Hematopoietic multipotent progenitor cell treated with erythropoietin and hydrocortisone succinate and interleukin-3 and kit ligand, for 15 days (in vitro differentiated cells): Measurements from ENCODE around the gene SPAG16.

Source experiments
- DNase-seq: peaks from one replicate; pipeline ENCODE4 v3.0.0-alpha.2; 2015; ENCODE audit warnings: low spot score

The SPAG16 gene

DNA sequence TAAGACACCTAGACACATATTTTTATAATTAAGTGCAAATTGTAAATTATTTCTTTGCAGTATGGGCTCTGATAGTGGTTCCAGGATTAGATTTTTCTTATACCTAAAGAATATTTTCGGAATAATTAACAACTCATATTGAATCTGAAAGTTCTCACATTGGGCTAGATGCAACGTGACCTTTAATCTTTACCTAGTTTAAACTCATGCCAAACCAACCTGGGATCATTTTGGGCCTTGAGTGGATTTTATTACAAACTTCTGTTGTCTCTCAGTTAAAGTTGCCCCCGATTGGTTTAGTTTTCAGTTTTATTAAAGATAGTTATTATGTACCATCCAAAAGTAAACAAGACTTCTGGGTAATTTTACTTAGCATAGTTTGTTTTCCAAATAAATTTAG lies 896.4 kb downstream of the SPAG16 start:
- no peak for DNase-seq

GRCh38 chr2:214184461-214184860 lies 900.2 kb downstream of the SPAG16 start:
- DNase-seq, result no peak

- DNase-seq, result no peak
Measured at GRCh38 chr2:214185546-214185945, 901.3 kb downstream of the SPAG16 start.

- DNase-seq, result no peak
Measured at GRCh38 chr2:214192711-214193110, 908.4 kb downstream of the SPAG16 start.

- DNase-seq, result no peak
Measured at GRCh38 chr2:214193943-214194342, 909.7 kb downstream of the SPAG16 start.

DNA sequence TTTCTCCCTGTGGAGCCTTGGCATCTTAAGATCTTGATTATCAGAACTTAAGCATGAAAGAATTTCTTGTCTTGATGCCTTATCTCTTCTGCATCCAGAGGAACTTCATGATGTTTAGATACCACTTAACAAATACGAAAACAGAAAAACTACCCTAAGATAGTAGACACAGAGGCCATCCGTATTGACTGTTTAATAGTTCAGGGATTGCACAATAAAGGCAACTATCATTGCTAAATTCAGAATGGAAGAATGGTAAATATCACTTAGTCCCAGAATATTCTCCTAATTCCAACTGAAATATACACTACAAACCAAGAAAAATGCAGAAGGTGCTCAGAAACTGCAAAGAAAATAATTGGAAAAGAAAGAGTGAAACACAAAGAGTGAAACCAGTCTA lies 912.0 kb downstream of the SPAG16 start:
- no peak for DNase-seq

DNA sequence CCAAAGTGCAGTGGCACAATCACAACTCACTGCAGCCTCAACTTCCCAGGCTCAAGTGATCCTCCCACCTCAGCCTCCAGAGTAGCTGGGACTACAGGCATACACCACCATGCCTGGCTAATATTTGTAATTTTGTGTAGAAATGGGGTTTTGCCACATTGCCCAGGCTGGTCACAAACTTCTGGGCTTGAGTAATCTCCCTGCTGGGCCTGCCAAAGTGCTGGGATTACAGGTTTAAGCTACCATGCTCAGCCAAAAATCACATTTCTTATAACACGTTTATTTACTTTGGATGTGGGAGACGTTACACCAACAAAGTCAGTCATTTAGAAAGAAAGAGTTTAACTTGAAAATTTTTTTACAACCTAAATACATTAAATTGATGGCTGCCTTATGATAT lies 917.6 kb downstream of the SPAG16 start:
- no peak for DNase-seq

- DNase-seq, result no peak
Measured at GRCh38 chr2:214203214-214203613, 919.0 kb downstream of the SPAG16 start.

- no peak for DNase-seq
Measured at GRCh38 chr2:214203744-214204289, 919.6 kb downstream of the SPAG16 start.

DNA sequence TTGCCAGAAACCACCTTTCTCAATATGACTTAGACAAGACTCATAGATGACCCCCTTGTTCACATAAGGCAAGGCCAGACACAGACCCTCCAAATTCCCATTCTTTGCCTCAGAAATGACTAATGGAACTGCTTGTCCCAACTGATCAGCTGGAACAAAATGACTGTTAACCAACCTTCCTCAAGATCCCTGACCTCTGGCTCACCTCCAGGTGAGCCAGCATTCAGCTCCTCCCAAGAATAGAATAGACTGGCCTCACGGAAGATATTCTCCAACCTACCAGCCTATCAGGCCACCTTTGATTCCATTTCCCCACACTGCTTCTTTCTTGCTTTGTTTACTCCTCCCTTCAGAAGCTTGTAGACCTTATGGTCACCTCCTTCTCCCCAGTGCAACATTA lies 930.8 kb downstream of the SPAG16 start:
- no peak for DNase-seq

- no peak for DNase-seq
Measured at GRCh38 chr2:214217136-214217535, 932.9 kb downstream of the SPAG16 start.

DNA sequence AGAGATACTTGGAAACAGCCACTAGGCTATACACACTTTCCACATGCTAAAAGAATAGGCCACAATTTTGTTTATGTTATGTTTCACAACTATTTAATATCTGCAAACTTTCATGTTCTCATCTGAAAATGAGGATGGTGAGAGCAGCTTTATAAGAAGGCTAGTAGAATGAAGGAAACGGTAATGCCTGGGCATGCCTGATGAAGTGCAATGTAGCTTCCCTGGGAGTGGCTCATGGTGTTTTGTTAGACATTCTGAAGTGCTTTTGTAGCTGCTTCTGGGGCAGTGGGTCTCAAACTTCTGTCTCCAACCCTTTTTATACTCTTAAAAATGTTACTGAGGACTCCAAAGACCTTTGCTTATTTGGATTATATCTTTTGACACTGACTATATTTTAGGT lies 933.3 kb downstream of the SPAG16 start:
- no peak for DNase-seq

- no peak for DNase-seq
Measured at GRCh38 chr2:214220251-214220650, 936.0 kb downstream of the SPAG16 start.

DNA sequence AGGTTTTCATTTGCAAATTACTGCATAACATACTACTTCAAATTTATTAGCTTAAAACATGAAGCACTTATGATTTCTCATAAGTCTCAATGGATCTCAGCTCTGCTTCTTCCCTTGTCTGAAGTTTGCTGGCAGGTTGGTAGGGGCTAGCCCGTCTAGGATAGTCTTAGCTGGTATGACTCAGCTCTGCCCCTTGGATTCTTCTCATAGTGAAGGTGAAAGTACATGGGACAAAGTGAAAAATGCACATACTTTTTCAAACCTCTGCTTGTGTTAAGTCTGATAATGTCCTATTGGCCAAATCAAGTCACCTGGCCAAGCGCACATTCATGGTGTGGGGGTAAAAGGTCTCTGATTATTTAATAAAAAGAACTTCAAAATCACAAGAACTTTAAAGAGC lies 941.8 kb downstream of the SPAG16 start:
- no peak for DNase-seq

DNA sequence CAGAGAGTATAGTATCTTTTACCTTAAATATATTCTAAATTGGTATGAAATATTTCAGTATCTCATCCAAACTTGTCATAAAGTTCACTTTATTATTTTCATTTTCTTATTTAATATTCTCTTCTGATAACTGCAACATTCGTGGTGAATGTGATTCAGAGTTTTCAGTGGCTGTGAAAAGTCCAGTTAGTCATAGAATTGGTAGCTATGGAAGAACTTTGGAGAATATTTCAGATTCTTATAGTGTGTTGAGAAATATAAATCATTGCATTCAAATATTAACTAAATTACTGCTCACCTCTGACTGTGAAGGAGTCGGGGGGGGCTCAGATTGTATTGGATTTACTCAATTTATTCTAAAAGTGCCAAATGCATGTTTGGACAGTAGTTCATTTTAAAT lies 948.0 kb downstream of the SPAG16 start:
- no peak for DNase-seq

DNA sequence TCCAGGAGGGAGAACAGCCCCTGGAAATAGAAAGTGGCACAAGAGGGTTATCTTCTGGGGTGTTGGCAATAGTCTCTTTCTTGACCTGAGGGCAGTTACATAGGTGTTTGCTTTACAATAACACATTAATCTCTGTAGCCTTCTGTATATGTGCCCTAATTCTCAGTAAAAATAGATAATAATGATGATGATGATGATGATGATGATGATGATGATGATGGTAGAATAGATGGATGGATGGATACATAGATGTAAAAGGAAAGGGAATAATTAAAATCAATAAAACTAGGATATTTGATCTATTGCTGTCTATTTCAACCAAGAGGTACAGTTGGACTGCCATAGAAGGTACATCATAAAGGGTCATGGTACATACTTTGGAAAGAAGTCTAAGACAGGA lies 948.9 kb downstream of the SPAG16 start:
- DNase-seq, result no peak

DNA sequence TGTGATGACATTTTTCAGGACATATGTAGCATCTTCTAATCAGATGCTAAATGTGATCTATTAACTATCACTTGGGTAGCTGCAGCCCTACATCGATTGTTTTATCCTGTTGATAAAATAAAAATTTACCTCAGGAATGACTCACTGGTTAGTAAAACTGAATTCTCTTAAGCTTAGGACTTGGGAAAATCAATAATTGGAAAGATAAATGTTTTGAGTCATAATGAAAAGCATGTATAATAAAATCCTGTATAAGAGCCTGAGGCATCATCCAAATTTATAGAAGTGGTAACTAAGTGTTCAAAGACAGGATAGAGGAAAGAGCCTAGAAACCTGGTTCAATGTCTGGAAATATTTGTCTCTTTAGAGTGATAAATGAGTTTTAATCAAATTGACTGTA lies 958.5 kb downstream of the SPAG16 start:
- no peak for DNase-seq

DNA sequence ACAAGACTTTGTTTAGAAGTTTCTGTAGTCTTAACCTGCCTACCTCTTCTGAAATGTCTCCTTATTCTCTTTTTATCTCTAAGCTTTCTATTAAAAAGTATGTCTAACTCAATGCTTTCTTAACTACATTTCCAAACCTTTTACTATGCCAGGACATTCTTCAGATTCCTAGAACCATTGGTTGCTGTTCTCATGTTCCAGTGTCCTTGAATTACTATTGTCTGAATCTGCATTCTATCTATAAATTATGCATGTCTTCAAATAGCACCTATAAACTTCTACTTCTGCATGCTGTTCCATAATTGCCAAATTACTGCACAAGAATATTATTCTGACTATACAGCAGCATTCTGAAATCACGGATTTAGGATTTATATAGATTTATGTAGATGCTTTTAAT lies 960.6 kb downstream of the SPAG16 start:
- no peak for DNase-seq

- no peak for DNase-seq
Measured at GRCh38 chr2:214246417-214246816, 962.2 kb downstream of the SPAG16 start.

DNA sequence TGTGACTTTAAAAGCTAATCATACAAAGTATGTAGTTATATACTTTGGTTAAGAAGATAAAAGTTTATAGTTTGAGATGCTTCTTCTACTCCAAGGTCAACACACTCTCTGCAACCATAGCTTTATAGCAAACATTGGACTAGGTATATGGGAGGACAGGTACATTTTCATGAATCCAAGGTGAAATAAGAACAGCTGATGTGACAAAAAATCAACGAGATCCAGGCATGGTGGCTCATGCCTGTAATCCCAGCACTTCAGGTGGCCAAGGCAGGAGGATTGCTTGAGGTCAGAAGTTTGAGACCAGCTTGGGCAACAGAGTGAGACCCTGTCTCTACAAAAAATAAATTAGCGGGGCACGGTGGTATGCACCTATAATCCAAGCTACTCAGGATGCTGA lies 963.3 kb downstream of the SPAG16 start:
- no peak for DNase-seq

DNA sequence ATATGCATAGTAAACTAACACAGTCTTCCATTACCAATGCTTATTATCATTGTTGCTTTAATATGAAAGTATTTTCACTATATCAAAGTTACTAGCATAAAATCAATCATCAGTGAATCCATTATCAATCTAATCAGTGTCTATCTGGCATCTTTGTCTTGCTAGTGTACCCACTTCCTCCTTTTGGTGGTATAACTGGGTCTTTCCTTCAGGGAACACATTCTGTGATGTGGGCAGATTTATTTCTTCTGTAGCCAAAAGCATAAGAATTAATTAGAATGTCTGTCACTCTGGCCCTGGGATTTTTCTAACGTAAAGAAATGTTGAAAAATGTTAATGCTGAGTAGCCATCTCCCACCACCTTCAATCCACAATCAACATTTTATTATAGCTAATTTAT lies 970.8 kb downstream of the SPAG16 start:
- DNase-seq, result no peak

DNA sequence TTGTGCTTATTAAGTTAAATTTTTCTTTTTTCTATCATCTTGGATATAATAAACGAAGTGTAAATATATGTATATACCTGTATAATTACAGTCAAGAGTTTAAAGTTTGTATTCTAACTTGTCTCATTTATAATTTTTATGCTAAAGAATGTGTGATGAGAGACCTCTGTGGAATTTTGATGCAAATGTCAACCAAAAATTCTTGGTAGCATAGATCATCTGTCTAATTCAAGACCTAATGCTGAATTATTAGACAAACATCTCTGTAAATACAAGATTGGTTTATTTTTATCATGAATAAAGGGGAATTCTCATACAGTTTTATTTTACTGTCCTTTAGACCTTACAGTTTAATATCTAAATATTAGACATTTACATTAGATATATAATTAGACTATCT lies 977.4 kb downstream of the SPAG16 start:
- DNase-seq, result no peak

DNA sequence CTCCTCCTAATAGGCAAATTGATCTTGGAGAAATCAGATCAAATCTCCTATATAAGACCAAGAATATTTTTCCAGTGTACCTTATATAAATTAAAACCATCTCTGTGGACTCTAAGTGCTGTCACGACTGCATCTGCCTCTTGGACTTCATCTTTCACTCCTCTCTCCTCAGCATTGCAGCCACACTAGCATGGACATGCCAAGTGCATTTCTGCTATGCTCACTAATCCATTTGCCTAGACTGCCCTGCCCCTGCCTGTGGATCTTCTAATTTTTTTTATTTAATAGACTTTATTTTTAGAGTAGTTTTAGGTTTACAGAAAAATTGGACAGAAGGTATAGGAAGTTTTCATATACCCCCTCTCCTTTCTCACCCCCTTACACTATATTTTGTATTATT lies 979.9 kb downstream of the SPAG16 start:
- DNase-seq, result no peak

DNA sequence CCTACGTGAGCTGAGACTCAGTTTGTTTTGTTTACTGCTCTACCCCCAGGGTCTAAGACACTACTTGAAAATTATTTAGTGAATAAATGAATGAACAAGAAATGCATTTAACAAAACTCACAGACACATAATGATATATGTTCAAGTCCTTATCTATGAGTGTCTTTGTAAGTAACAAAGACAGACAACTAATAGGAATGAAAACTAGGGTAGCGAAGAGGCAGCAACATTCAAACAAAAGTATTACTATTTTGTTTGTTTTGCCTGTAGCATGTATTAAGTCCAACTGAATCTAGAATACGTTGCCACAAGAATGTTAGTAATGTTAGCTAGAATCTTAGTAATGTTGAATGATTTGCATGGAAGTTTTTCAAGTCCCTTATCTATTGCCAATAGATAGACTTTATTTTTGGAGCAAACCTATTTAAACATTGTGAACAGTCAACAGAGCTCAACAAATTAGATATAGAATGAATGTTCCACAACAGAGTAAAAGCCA lies 981.8 kb downstream of the SPAG16 start:
- DNase-seq, result no peak

DNA sequence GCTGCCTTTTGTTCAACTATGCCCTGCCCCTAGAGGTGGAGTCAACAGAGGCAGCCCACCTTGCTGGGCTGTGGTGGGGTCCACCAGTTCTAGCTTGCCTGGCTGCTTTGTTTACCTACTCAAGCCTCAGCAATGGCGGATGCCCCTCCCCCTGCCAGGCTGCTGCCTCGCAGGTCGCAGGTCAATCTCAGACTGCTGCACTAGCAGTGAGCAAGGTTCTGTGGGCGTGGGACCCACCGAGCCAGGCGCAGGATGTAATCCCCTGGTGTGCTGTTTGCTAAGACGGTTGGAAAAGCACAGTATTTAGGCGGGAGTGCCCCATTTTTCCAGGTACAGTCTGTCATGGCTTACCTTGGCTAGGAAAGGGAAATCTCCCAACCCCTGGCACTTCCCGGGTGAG lies 993.6 kb downstream of the SPAG16 start:
- no peak for DNase-seq
